Activated CD8-positive, alpha-beta memory T cell treated with anti-CD3 and anti-CD28 coated beads, Interleukin-2, amount 50 U/mL, for 24 hours (primary cell): ENCODE data around the gene NPTX2.
"Not testable (repeated sequence)": the region's sequence is repeated elsewhere in the genome, so short reads cannot be mapped to it uniquely, and the experiment has no call there.

Experiments used
- DNase-seq: peaks from one replicate; pipeline ENCODE4 v3.0.0-alpha.2; 2020; ENCODE audit errors: extremely low read depth

Gene NPTX2, protein sequence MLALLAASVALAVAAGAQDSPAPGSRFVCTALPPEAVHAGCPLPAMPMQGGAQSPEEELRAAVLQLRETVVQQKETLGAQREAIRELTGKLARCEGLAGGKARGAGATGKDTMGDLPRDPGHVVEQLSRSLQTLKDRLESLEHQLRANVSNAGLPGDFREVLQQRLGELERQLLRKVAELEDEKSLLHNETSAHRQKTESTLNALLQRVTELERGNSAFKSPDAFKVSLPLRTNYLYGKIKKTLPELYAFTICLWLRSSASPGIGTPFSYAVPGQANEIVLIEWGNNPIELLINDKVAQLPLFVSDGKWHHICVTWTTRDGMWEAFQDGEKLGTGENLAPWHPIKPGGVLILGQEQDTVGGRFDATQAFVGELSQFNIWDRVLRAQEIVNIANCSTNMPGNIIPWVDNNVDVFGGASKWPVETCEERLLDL

DNA sequence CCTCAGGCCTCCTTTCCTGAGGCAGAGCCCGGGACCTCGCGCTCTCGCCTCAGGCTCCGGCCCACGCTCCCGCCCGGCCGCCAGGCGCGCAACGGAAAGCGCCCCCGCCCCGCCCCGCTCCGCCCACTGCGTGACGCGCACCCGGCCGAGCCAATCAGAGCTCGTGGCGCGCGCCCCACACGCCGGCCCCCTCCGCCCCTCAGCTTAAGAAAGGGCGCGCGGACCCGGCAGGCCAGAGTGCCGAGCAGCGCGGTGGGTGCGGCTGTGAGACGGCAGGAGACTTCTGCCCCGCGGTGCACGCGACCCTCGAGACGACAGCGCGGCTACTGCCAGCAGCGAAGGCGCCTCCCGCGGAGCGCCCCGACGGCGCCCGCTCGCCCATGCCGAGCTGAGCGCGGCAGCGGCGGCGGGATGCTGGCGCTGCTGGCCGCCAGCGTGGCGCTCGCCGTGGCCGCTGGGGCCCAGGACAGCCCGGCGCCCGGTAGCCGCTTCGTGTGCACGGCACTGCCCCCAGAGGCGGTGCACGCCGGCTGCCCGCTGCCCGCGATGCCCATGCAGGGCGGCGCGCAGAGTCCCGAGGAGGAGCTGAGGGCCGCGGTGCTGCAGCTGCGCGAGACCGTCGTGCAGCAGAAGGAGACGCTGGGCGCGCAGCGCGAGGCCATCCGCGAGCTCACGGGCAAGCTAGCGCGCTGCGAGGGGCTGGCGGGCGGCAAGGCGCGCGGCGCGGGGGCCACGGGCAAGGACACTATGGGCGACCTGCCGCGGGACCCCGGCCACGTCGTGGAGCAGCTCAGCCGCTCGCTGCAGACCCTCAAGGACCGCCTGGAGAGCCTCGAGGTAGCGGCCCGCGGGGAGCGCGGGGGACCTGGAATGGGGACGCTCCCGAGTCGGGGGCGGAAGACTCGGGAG, at the start of gene NPTX2:
NPTX2 (plus strand) TSS at position 235 of the 909 bp plus-strand sequence; CDS start at position 412, 177 bp downstream.
- DNase-seq, result no peak

DNA sequence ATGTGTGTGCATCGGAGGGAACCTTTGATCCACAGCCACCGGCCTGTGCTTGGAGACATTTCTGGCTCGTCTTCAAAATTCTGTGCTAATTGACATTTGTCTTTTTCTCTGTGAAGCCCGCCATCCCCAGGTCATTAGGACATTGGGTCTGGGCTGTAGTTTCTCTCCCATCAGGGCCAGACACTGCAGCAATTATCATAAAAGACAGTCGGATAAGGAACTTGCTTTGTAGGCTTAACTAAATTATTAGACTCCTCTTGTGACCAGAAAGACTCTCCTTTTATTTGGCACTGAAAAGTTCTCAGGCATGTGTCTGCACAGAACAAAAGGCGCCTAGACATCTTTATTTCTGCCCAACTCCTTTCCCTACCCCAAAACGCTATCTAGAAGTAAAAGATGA, 49.1 kb upstream of the NPTX2 start:
- no peak for DNase-seq

DNA sequence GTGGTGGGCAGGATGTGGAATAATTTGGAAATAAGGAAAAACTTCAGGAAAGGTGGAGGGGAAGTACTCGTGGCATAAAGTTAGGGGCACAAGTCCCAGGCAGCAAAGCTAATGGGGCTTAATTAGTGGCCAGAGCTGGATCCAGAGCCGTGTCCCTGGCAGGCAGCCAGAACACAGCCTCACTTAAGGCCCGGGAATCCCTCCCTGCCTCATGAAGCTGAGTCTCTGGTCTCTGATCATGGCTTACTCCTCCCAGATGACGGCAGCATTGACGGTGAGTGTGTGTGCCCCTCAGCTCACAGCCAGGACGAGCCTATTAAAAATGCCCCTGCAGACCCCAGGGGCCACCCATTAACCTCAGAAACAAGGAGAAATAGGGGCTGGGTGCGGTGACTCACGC, 48.2 kb upstream of the NPTX2 start:
- DNase-seq, result no peak

DNA sequence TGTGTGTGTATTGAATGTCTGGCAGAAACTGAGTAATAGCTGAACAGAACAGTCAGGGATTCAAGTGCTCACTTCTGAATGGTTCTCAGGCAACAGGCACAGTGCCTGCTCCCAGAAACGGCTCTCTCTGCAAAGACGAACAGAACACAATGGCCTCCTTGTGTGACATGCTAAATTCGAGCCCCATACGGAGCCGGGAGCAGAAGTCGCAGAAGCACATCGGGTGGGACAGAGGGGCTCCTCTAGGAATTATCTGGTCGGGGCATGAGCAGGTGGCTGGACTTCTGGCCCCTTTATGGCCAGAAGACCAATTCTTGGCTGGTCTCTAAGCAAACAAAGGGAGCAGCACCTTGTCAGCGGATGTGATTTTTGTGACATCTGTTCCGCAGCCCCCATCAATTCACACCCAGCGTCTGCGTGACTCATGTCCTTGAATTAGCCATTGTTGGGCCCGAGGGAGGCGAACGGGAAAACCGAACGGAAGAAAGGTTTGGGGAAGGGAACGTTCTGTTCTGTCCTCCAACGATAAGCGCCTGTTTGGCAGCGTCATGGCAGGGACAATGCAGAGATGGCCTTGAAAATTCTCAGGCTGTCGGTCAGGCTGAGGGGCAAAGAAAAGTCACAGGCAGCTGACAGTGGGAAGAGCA, 47.3 kb upstream of the NPTX2 start:
- no peak for DNase-seq

DNA sequence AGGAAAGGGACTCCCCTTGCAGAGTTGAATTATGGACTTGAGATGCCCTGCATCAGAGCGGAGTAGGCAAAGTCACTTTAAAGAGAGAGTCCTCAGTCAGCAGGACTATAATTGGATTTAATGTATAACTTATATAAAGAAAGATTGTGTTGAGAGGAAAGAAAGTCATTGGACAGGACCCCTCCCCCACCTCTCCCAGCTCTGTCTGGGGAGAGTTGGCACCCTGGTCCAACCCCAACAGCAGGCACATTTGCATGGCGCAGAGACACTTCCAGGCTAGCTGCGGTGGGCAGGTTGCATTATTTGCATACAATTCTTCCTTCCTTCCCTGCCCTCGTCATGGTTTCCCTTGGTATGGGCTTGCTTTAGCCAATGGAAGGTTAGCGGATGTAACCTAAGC, 46.1 kb upstream of the NPTX2 start:
- no peak for DNase-seq

DNA sequence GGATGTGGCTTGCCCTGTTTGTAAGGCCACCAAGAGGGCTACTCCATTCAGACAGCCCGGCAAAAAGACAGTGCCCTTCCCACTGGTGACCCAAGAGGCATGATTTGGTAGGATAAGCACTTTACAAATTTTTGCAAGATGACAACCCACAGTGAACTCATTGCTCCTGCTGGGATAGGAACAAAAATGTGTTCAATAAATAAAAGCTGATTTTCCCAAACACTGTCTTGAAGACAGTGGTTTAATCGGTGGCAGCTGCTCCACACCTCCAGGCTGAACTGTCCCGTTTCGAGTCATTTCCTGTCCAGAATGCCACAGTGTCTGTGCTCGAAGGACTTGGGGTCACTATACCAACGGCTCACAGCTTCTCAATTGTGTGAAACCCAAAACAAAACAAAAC, 45.1 kb upstream of the NPTX2 start:
- no peak for DNase-seq

DNA sequence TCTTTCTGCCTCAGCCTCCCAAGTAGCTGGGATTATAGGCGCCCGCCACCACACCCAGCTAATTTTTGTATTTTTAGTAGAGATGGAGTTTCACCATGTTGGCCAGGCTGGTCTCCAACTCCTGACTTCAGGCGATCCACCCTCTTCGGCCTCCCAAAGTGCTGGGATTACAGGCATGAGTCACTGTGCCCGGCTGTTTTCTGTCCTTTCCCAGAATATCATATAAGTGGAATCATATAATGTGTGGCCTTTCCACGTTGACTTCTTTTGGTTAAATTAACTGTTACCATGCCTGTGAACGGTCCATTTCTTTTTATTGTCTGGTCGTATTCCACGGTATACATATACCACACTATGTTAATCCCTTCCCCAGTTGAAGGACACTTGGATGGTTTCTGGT, 44.4 kb upstream of the NPTX2 start:
- not testable (repeated sequence) for DNase-seq

DNA sequence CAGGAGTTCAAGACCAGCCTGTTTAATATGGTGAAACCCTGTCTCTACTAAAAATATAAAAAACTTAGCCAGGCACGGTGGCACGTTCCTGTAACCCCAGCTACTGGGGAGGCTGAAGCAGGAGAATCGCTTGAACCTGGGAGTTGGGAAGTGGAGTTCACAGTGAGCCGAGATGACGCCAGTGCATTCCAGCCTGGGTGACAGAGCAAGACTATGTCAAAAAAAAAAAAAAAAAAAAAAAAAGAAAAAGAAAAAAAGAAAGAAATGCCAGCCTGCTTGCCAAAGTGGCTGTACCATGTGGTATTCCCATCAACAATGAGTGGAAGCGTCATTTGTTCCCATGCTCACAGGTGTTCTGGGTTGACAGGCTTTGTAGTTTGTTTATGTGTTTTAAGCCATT, 43.3 kb upstream of the NPTX2 start:
- no peak for DNase-seq

DNA sequence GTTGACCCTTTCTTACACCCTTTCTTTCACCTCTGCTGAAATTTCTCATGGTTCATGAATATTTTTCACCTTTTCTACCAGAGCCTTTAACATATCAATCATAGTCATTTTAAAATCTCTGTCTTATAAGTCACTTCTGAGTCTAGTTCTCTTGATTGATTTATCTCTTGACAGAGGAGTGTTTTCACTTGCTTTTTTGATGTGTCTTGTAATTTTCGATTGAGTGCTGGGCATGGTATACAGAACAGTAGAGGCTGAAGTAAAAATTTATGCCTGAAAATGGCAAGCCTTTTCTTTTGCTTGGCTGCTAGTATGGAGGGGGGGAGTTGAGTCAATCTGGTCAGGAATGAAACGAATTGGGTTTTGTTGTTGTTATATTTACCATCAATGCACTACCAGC, 41.2 kb upstream of the NPTX2 start:
- DNase-seq, result no peak

DNA sequence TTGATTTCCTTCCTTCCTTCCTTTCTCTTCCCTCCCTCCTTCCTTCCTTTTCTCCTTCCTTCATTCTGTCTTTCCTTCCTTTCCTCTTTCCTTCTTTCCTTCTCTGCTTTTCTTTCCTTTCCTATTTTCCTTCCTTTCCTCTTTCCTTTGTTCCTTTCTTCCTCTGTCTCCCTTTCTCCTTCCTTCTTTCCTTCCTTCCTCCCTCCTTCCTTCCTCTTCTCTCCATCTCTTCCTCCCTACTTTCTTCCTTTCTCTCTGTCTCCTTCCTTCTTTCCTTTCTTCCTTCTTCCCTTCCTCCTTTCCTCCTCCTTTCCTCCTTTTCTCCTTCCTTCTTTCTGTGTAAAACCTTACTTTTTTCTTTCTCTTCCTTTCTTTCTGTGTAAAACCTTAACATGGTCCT, 32.3 kb upstream of the NPTX2 start:
- DNase-seq, result no peak

DNA sequence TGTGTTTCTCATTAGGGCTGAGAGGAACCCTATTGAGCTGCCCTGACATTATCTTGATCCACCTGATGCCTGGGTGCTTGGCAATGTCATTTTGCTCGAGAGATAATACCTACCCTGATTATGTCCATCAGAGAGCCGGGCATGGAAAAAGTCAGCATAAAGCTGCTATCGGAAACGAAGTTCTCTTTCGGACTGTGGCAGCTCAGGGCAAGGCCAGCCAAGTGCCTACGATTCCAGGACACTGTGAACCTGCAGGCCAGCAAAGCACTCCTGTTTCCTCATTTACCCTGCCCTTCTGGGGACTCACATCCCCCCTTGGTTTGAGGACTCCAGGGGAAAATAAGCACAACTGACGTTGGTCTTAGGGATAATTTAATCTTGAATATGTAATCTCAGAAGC, 25.2 kb upstream of the NPTX2 start:
- no peak for DNase-seq

DNA sequence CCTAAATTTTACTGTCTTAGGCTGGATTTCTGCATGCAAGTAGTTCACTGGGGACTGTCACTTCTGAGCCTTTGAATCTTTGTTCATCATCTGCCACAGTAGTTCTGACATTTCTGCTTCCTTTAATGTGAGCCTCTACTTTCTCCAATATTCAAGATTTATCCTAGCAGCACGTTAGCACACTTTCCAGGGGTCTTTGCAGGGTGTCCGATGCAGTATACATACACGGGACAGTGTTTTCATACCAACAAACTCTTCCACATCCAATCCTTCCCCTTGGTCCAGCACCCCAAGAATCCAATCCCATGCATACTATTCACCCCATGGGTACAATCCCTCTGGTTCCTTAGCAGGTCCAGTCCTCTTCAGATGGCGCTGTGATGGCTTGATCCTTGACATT, 22.7 kb upstream of the NPTX2 start:
- no peak for DNase-seq

DNA sequence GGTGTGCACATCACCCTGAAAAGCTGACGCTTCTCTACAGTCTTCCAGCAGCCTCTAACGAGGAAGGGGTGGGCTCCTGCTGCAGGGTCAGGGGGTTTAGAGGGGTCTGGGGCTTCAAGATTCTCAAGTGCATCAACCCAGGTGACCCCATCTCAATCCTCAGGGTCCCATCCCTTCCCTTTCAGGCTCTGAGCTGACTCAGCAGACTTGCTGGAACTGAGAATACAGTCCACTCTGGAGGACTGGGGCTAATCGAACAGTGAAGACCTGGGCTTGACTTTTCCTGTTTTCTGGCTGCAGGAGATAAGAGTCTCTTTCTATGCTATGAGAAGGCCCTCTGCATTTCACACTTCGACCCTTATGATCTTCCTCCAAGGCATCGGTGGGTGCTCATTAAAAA, 22.3 kb upstream of the NPTX2 start:
- DNase-seq, result no peak

DNA sequence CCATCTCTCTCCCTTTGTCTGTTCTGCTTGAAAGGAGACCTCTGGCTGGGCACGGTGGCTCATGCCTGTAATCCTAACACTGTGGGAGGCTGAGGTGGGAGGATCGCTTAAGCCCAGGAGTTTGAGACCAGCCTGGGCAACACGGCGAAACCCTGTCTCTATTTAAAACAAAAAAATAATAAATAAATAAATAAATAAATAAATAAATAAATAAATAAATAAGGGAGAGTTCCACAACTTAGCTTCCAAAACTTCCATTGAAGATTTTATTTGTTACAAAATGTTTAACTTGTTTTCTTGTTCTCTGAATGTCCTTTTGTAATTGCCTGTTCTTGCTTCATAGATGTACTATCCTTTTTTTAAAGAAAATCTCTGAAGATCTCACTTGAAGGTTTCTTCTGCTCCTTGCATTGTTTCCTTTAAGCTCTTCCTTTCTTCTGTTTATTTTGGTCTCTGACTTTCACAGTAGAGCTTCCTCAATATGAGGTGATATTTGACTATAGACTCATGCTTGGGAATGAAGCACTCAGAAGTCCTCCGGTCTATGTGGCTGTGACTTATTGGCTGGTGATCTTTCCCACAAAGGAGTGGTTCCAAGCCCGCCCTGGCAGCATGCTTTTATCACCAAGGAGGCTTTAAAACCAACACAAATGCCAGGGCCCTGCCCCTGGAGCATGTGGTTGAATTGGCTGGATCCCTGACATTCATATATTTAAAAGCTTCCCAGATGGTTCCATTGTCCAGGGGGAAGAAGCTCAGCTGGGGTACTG, 18.1 kb upstream of the NPTX2 start:
- no peak for DNase-seq

DNA sequence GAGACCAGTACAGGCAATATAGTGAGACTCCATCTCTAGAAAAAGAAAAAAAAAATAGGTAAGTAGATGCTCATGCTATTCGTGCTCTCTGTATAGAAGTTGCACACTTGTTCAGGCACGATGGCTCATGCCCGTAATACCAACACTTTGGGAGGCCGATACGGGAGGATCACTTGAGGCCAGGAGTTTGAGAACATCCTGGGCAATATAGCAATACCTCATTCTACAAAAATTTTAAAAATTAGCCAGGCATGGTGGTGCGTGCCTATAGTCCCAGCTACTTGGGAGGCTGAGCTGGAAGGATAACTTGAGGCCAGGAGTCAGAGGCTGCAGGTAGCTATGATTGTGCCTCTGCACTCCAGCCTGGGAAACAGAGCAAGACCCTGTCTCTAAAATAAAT, 17.2 kb upstream of the NPTX2 start:
- no peak for DNase-seq

DNA sequence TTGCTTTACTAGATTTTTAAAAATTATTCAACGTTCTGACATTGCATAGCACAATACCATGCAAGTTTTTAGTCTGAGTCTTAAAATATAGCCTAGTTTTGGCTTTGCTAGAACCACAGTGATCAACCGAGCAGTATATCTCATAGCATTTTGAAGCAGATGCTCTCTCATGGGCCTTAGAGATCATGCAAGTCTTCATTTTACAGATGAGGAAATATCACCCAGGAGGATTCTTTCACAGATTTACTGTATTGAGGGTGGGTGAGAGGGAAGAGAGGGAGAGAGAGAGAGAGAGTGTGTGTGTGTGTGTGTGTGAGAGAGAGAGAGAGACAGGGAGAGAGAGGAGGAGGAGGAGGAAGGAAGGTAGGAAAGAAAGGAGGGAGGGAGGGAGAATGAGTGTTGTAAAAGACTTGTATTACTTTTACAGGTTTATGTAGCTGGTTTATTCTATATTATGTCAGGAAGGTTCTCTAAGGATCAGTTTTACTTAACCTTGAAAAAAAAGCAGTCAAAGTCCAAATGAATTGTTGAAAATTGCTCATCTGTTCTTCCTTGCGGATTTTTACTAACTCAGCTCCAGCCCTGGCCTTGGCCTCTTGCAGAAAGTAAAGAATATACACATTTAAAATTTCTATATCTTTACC, 14.2 kb upstream of the NPTX2 start:
- DNase-seq, result no peak

DNA sequence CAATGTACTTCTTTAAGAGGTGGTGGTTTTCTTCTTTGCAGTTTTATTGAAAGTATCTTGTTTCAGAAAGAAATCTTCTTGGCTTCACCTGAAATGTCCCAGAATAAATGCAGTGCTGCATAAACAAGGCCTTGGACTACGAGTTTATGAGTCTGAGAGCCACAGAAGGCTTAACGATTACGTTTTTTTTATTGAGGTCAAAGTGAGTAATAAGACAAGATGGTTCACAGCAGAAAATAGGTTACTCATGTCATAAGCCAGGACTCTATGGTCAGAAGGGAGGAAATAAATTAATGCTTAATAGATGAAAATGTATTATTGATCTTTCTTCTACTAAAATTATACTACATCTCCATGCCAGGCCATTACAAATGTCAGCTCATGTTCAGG, 13.7 kb upstream of the NPTX2 start:
- DNase-seq, result no peak

DNA sequence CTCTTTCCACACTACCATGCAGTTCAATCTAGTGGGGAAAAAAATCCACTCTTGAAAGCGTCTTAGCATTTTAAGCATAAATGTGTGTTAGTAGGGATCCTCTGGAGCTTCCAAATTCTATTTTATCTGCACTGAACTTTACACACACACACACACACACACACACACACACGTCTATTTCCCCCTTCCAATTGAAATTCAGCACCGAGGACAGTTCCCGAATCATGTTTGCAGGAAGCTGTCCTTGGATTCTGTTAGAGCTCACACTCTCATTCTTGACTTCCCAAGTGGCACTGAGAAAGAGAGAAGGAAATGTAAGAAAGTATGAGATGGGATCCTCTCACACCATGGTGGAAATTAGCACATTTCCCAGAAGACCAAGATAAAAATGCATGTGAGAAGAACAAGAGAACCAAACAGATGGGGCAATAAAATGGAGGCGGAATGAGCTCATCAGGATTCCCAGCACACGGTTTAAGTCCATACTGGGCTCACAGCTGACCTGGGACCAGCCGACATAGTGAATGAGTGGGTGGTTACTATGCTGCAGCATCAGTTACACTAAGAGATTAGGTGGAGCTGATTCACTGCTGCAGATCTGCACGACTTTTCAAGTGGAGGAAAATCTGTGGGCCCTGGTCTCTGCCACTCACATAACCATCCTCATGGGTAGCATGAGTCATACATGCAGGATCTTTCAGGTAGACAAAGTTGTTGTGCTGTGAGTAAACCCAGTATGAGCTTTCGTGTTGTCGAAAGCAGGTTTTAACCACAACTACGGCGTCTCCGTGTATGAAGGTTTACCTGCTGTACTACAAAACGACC, 3.3 kb upstream of the NPTX2 start:
- no peak for DNase-seq

DNA sequence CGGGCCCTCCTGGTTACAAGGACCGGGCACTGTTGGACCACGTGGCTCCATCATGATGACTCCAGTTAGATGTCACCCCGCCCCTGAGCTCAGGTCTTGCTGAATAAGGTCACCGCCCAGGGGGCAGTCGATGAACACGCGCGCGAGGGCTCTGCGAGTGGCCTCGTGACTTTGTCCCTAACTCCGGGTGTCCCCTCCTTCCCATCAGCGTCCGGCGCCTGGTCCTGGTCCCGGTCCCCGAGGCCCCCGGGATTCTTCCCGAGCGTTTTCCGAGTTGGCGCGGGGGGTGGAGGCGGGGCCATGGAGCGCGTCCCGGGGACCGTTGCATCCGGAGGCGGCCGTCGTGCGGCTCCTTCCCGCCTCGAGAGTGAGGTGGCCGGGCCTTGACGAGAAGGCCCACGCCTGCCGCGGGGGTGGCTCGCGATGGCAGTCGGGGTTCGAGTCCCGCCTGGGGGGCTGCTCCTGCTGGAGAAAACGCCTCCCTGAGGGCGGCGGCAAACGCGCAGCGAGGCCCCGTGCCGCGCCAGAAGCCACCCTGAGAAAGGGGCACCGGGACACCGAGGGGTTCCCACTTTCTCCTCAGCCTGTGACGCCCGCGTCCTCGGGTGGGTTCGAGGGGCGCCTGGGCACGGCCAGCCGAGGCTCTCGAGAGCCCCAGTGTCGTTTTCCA, 569 bp upstream of the NPTX2 start:
- no peak for DNase-seq

DNA sequence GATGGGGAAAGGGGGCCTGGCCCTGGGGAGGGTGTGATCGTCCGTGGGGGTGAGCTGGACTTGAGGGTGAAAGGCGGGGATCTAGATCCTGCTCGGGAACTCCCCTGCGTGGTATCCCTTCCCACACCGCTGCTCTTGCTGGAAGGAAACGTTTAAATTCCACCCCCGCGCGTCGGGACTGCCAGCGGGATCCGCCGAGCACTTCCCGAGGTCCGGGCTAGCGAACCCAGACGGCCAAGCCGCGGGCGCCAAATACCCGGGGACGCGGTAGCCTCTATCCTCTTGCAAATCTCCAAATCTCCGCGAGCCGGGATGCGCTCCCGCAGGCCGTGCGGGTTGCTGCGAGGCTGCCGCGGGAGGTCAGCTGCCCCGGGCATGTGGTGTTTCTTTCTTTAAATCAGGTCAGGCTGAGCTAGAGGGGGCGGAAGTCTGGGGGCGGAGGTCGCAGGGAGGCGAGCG, 904 bp downstream of the NPTX2 start:
- DNase-seq, result no peak
